HG02763 (cell line): ENCODE measurements around the gene SIX5.
"Not testable (repeated sequence)": the region's sequence is repeated elsewhere in the genome, so short reads cannot be mapped to it uniquely, and the experiment has no call there.

Experiments used
- ATAC-seq: cut with Tn5 transposase; IDR thresholded peaks from one replicate; pipeline ENCODE4 v1.9.1; 2021; ENCODE audit warnings: mild to moderate bottlenecking, moderate library complexity; ENCODE audit not compliant: unreplicated experiment

The SIX5 gene

GRCh38 chr19:45761714-45762113 is 7.3 kb downstream of the SIX5 start:
- ATAC-seq: no peak

GRCh38 chr19:45758921-45759320 is 10.1 kb downstream of the SIX5 start:
- no peak for ATAC-seq

GRCh38 chr19:45757695-45758094 is 11.4 kb downstream of the SIX5 start:
- ATAC-seq: no peak

- ATAC-seq: no peak
Observed at GRCh38 chr19:45754323-45754722, 14.7 kb downstream of the SIX5 start.

- ATAC-seq: no peak
Observed at GRCh38 chr19:45753548-45753947, 15.5 kb downstream of the SIX5 start.

GRCh38 chr19:45752639-45753038 is 16.4 kb downstream of the SIX5 start:
- no peak for ATAC-seq

GRCh38 chr19:45751483-45751882 is 17.6 kb downstream of the SIX5 start:
- ATAC-seq: not testable (repeated sequence)

GRCh38 chr19:45747513-45747912 is 21.5 kb downstream of the SIX5 start:
- ATAC-seq: no peak

- no peak for ATAC-seq
Observed at GRCh38 chr19:45746866-45747265, 22.2 kb downstream of the SIX5 start.

GRCh38 chr19:45745606-45746005 is 23.4 kb downstream of the SIX5 start:
- no peak for ATAC-seq

GRCh38 chr19:45742969-45743368 is 26.1 kb downstream of the SIX5 start:
- ATAC-seq: no peak

- no peak for ATAC-seq
Observed at GRCh38 chr19:45739498-45740439, 29.3 kb downstream of the SIX5 start.

GRCh38 chr19:45733160-45733810 is 35.8 kb downstream of the SIX5 start, which contains the start of gene MEIOSIN:
Gene MEIOSIN (plus strand): TSS chr19:45733439. CDS start chr19:45735377, 1,938 bp downstream.
- no peak for ATAC-seq

- peak; percentile 89 for ATAC-seq
Observed at GRCh38 chr19:45730368-45731288, 38.4 kb downstream of the SIX5 start, which contains the start of gene FBXO46. Gene FBXO46 (minus strand): TSS chr19:45730896. CDS start chr19:45713495, 17,401 bp downstream.

- no peak for ATAC-seq
Observed at GRCh38 chr19:45729800-45730290, 39.2 kb downstream of the SIX5 start.

- not testable (repeated sequence) for ATAC-seq
Observed at GRCh38 chr19:45728683-45729082, 40.4 kb downstream of the SIX5 start.

GRCh38 chr19:45720065-45720464 is 49.0 kb downstream of the SIX5 start:
- not testable (repeated sequence) for ATAC-seq

GRCh38 chr19:45717983-45718650 is 50.9 kb downstream of the SIX5 start:
- no peak for ATAC-seq

- peak; percentile 90 for ATAC-seq
Observed at GRCh38 chr19:45717131-45717982, 51.7 kb downstream of the SIX5 start.
